Chondrocyte (in vitro differentiated cells): Measurements from ENCODE around the gene CLEC16A. TPM values are rescaled to one million over a fixed set of nuclear protein-coding genes. Genes with fewer than 3 reads are reported as not detected.
A peak's percentile ranks its signal among the peaks of the same experiment; 100 is the strongest.

Experiments used
- DNase-seq: peaks from one replicate; pipeline ENCODE4 v3.0.0; 2021; ENCODE audit warnings: mixed read lengths, low spot score
- H3K27ac Mint-ChIP-seq: one replicate; pipeline ENCODE4 v1.8.0; 2021; ENCODE audit warnings: mild to moderate bottlenecking, moderate library complexity, mixed read lengths; ENCODE audit not compliant: unreplicated experiment
- H3K27me3 Mint-ChIP-seq: 2 replicates; pipeline ENCODE4 v1.8.0; 2021; ENCODE audit warnings: low read depth, mixed read lengths
- H3K36me3 Mint-ChIP-seq: 2 replicates; pipeline ENCODE4 v1.8.0; 2021; ENCODE audit warnings: low read depth, mixed read lengths
- H3K4me1 Mint-ChIP-seq: 2 replicates; pipeline ENCODE4 v1.8.0; 2021; ENCODE audit warnings: low read depth, mild to moderate bottlenecking, mixed read lengths
- H3K4me3 Mint-ChIP-seq: one replicate; pipeline ENCODE4 v1.8.0; 2021; ENCODE audit warnings: mild to moderate bottlenecking, moderate library complexity, mixed read lengths; ENCODE audit not compliant: unreplicated experiment
- H3K9me3 Mint-ChIP-seq: 2 replicates; pipeline ENCODE4 v1.8.0; 2021; ENCODE audit warnings: low read depth, mixed read lengths
- total RNA-seq: library from RNA; stranded (reverse); gene quantifications from 3 replicates; pipeline ENCODE4 v1.2.1, GENCODE V29; 2021
- TF ChIP-seq, protein P1 (sequence below): fragments of 200-600 bp; sonication (generic); IDR thresholded peaks from 2 replicates; pipeline ENCODE4 v1.5.0; 2021; ENCODE audit warnings: antibody characterized with exemption, mild to moderate bottlenecking, moderate library complexity

Gene CLEC16A
- total RNA-seq, 1 donor from 2014 or later = 17.9 TPM

DNA sequence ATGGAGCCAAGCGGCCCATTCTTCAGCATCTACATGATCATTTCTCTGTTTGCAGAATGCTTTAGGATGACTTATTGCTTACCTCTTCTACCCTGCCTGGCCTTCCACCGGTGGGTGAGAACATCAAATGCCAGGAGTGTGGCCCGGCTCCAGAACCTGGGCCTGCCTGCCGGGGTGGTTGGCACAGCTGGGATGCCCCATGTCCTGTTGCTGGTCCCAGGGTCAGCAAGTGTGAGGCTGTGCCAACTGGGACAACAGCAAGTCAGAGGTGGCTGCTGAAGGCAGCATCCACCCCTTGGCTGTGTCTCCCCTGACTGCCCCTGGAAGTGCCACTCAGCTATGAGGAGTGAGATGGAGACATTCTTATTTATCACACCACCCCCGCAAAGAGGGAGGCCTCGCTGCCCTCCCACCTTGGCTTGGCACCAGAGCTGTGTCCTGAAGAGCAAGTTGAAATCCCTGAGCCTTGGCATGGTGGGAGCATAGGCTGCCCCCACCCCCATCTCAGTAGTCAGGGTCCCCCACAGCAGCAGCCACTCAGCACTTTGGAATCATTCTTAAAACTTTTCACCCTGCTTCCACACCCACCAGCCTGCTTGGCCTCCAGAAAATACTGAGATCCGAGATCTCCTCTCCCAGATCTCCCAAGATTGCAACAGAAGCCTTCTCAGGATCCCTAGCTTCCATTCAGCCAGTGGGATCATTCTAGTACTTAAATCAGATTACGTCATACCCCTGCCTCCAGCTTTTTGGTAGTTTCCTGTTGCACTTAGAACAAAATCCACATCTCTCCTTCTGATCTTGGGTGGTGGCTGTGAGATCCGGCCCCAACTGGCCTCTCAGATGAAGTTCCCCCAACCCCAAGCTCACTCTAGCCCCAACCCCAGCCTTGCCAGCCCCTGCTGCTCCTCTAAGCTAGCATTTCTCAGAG is 184.1 kb downstream of the CLEC16A start:
- TF ChIP-seq, protein P1, sequence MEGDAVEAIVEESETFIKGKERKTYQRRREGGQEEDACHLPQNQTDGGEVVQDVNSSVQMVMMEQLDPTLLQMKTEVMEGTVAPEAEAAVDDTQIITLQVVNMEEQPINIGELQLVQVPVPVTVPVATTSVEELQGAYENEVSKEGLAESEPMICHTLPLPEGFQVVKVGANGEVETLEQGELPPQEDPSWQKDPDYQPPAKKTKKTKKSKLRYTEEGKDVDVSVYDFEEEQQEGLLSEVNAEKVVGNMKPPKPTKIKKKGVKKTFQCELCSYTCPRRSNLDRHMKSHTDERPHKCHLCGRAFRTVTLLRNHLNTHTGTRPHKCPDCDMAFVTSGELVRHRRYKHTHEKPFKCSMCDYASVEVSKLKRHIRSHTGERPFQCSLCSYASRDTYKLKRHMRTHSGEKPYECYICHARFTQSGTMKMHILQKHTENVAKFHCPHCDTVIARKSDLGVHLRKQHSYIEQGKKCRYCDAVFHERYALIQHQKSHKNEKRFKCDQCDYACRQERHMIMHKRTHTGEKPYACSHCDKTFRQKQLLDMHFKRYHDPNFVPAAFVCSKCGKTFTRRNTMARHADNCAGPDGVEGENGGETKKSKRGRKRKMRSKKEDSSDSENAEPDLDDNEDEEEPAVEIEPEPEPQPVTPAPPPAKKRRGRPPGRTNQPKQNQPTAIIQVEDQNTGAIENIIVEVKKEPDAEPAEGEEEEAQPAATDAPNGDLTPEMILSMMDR = no peak
- DNase-seq = peak; percentile 58

DNA sequence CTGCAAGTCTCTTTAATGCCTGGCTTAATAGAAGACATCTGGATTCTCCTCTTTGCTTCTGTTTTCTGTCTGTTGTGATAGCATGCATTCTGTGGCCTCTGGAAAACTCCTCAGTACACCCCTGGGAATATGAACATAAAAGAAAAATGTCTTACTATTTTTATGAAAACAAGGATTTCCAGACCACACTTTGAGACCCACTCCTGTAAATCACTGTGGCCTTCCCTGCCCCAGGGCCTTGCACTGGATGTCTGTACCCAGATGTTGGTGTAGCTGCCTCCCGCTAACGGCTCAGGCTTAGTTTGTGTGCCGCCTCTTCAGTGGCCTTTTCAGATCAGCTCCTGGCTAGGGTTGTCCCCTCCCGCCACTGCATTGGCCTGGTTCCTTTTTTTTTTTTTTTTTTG is 185.0 kb downstream of the CLEC16A start:
- no peaks in the 10 kb centered on the region for H3K27me3 Mint-ChIP-seq
- no peak overlapping the region for H3K27ac Mint-ChIP-seq
- H3K4me3 Mint-ChIP-seq = no peak overlapping the region
- H3K4me1 Mint-ChIP-seq = peaks cover 52% of the 10 kb centered on the region
- DNase-seq = peak; percentile 24
- TF ChIP-seq, protein P1 = no peak
- peaks cover 19% of the 10 kb centered on the region for H3K36me3 Mint-ChIP-seq
- H3K9me3 Mint-ChIP-seq = no peaks in the 10 kb centered on the region

More for the DNA sequence above, 184.1 kb downstream of the CLEC16A start:
- H3K4me3 Mint-ChIP-seq = no peak overlapping the region
- H3K36me3 Mint-ChIP-seq = peaks cover 28% of the 10 kb centered on the region
- peak overlapping the region; percentile 62 for H3K27ac Mint-ChIP-seq
- no peaks in the 10 kb centered on the region for H3K27me3 Mint-ChIP-seq
- H3K9me3 Mint-ChIP-seq = no peaks in the 10 kb centered on the region
- peaks cover 43% of the 10 kb centered on the region for H3K4me1 Mint-ChIP-seq

DNA sequence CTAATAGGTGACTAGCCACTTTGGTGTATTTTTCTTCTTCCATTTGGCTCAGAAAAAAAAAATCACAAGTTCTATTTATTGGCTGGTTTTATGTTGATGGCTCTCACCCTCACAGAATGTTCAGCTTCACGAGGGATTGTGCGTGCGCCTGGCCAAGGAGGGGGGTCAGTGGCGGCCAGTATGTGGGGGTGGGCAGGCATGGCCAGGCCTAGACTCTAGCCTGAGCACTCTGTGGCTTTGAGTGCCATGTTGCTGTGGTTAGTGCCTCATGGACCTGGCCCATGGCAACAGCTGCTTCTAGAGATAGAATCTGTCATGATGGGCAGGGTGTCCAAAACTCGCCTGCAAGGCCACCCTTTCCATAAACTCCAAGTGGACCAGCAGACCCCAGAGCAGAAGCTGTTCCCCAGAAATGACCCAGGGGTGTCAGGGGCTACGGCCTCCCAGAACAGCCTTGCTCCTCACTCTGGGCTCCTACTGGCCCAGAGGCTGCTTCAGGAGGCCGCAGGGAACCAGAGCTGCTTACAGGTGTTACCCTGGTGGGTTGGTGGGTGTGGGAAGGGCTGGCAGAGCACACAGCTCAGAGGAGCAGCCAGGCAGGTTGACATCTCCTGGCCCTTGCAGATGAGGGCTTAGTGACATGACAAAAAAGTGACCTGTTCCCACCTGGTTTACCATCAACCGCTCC is 186.8 kb downstream of the CLEC16A start:
- peak; percentile 56 for DNase-seq
- Mint-ChIP-seq H3K4me3 (no peak overlapping the region), H3K4me1 (peaks cover 69% of the 10 kb centered on the region), H3K27me3 (no peaks in the 10 kb centered on the region), H3K27ac (no peak overlapping the region), H3K36me3 (peaks cover 13% of the 10 kb centered on the region), H3K9me3 (no peaks in the 10 kb centered on the region)
- TF ChIP-seq, protein P1 = no peak

DNA sequence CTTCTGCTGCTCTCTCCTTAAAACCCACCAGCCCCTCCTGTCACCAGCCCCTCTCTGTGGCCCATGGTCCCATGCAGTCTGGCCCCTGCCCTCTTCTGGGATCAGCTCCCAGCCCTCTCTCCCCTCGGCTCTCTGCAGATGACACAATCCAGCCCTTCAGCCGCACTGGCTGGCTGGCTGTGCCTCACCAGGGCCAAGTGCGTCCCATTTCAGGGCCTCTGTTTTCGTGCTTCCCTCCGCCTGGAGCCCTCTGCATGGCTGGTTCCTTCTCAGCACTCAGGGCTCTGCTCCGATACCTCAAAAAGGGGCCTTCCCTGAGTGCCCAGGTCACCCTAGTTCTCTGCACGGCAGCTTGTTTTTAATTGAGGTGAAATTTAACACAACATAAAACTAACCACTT is 187.3 kb downstream of the CLEC16A start:
- Mint-ChIP-seq H3K9me3 (no peaks in the 10 kb centered on the region), H3K36me3 (peaks cover 8% of the 10 kb centered on the region), H3K27ac (no peak overlapping the region), H3K4me3 (no peak overlapping the region), H3K27me3 (no peaks in the 10 kb centered on the region), H3K4me1 (peaks cover 75% of the 10 kb centered on the region)
- DNase-seq = peak; percentile 64
- TF ChIP-seq, protein P1 = no peak

DNA sequence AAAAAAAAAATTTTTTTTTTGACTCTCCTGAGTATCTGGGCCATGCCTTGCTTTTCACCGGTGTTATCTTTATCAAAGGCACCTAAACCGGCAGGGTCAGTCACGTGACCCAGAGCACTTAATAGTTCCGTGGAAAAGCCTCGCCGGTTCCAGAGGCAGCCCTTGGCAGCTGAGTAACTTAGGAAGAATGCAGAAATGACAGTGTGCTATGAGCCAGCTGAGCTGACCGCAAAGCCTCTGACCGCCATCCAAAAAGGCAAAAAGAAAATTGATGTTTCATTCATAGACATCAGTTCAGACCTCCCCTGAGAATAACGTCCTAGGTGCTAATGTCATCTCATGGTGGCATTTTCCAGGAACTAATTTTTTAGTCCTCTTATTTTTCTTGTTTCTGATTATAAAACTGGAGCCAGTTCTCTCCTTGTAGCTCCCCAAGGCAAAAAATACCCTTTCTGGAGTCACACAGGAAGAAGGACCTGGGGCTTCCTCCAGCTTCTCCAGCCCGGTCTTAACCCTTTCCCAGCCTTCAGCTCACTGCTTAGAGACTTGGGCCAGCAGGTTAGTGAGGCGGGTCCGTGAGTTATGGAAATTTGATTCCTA is 189.1 kb downstream of the CLEC16A start:
- peaks cover 84% of the 10 kb centered on the region for H3K4me1 Mint-ChIP-seq
- peak overlapping the region; percentile 4 for H3K4me3 Mint-ChIP-seq

More for the DNA sequence above, 189.1 kb downstream of the CLEC16A start:
- peak; percentile 65 for DNase-seq
- no peaks in the 10 kb centered on the region for H3K9me3 Mint-ChIP-seq
- peaks cover 3% of the 10 kb centered on the region for H3K36me3 Mint-ChIP-seq
- no peaks in the 10 kb centered on the region for H3K27me3 Mint-ChIP-seq
- H3K27ac Mint-ChIP-seq = peak overlapping the region; percentile 93
- TF ChIP-seq, protein P1 = no peak
